Neural cell (in vitro differentiated cells): ENCODE measurements around the gene CHTF8. TPM values are rescaled to one million over a fixed set of nuclear protein-coding genes. Genes with fewer than 3 reads are reported as not detected.

Experiments used
- H2AFZ ChIP-seq: fragments of 200-600, 300-800 bp; sonication (generic), shearing (Covaris generic); 2 replicates; pipeline ENCODE4 v1.6.0; 2014; ENCODE audit warnings: low read depth, mild to moderate bottlenecking, antibody characterized with exemption, low read length, moderate library complexity
- H3F3A ChIP-seq: fragments of 200-600 bp; shearing (Covaris generic); 2 replicates; pipeline ENCODE4 v1.6.1; 2016; ENCODE audit warnings: mild to moderate bottlenecking, moderate library complexity, mixed read lengths, antibody characterized with exemption, low read length; ENCODE audit not compliant: insufficient read depth, poor library complexity, severe bottlenecking
- H3K27ac ChIP-seq: fragments of 200-600, 300-800 bp; sonication (generic), shearing (Covaris generic); 2 replicates; pipeline ENCODE4 v1.5.1; 2014; ENCODE audit warnings: mild to moderate bottlenecking, low read length, moderate library complexity
- H3K27me3 ChIP-seq: fragments of 300-800, 200-600 bp; sonication (generic), shearing (Covaris generic); 2 replicates; pipeline ENCODE4 v1.6.0; 2014; ENCODE audit warnings: mild to moderate bottlenecking, low read depth, low read length, moderate library complexity; ENCODE audit not compliant: insufficient read depth
- H3K36me3 ChIP-seq: fragments of 300-800, 200-600 bp; sonication (generic), shearing (Covaris generic); 2 replicates; pipeline ENCODE4 v1.5.1; 2014; ENCODE audit warnings: mild to moderate bottlenecking, antibody characterized with exemption, low read length, moderate library complexity; ENCODE audit not compliant: insufficient read depth
- H3K4me2 ChIP-seq: fragments of 300-800, 200-600 bp; sonication (generic), shearing (Covaris generic); 2 replicates; pipeline ENCODE4 v1.6.0; 2014; ENCODE audit warnings: mild to moderate bottlenecking, low read length
- H3K4me3 ChIP-seq: fragments of 300-800, 200-600 bp; sonication (generic), shearing (Covaris generic); 2 replicates; pipeline ENCODE4 v1.5.1; 2014; ENCODE audit warnings: mild to moderate bottlenecking, low read length, moderate library complexity
- H3K79me2 ChIP-seq: fragments of 200-600 bp; shearing (Covaris generic); replicated peaks from 2 replicates; pipeline ENCODE4 v1.6.0; 2014; ENCODE audit warnings: mild to moderate bottlenecking, low read length, moderate library complexity; ENCODE audit not compliant: insufficient read depth
- H3K9ac ChIP-seq: fragments of 300-800, 200-600 bp; sonication (generic), shearing (Covaris generic); 2 replicates; pipeline ENCODE4 v1.6.1; 2016; ENCODE audit warnings: mild to moderate bottlenecking, low read length, mixed read lengths
- H3K9me2 ChIP-seq: fragments of 200-600 bp; shearing (Covaris generic); 2 replicates; pipeline ENCODE4 v1.6.1; 2016; ENCODE audit warnings: mild to moderate bottlenecking, low read length, mixed read lengths; ENCODE audit not compliant: insufficient read depth
- H3K9me3 ChIP-seq: fragments of 200-600, 300-800 bp; sonication (generic), shearing (Covaris generic); 2 replicates; pipeline ENCODE4 v1.6.1; 2016; ENCODE audit warnings: mild to moderate bottlenecking, mixed run types, low read length, moderate library complexity, mixed read lengths
- H4K20me1 ChIP-seq: fragments of 200-600 bp; shearing (Covaris generic); 2 replicates; pipeline ENCODE4 v1.6.1; 2016; ENCODE audit warnings: mild to moderate bottlenecking, mixed run types; ENCODE audit not compliant: insufficient read depth
- CTCF ChIP-seq: fragments of 450-650 bp; IDR thresholded peaks from 2 replicates; pipeline ENCODE4 v1.5.1; 2014; ENCODE audit warnings: antibody characterized with exemption, mild to moderate bottlenecking, moderate library complexity; ENCODE audit not compliant: poor library complexity, severe bottlenecking
- EP300 ChIP-seq: fragments of 450-650 bp; conservative IDR thresholded peaks from 2 replicates; pipeline ENCODE4 v1.6.1; 2014; ENCODE audit warnings: antibody characterized with exemption, mild to moderate bottlenecking, moderate library complexity; ENCODE audit not compliant: poor library complexity, severe bottlenecking
- EZH2 ChIP-seq: fragments of 200-600, 300-800 bp; shearing (Covaris generic), sonication (generic); IDR thresholded peaks from 2 replicates; pipeline ENCODE4 v1.6.1; 2014; ENCODE audit warnings: antibody characterized with exemption, low read length, borderline replicate concordance, mild to moderate bottlenecking; ENCODE audit not compliant: insufficient read depth, poor library complexity, severe bottlenecking
- MXI1 ChIP-seq: fragments of 450-650 bp; conservative IDR thresholded peaks from 2 replicates; pipeline ENCODE4 v1.6.1; 2014; ENCODE audit warnings: antibody characterized with exemption, mild to moderate bottlenecking; ENCODE audit not compliant: poor library complexity, severe bottlenecking
- POLR2AphosphoS5 ChIP-seq: IDR thresholded peaks from 2 replicates; pipeline ENCODE4 v1.6.1; 2012
- RAD21 ChIP-seq: fragments of 450-650 bp; conservative IDR thresholded peaks from 2 replicates; pipeline ENCODE4 v1.6.1; 2014; ENCODE audit warnings: antibody characterized with exemption, mild to moderate bottlenecking, moderate library complexity
- REST ChIP-seq: IDR thresholded peaks from 2 replicates; pipeline ENCODE4 v1.6.1; 2012; ENCODE audit warnings: borderline replicate concordance
- SMC3 ChIP-seq: fragments of 450-650 bp; conservative IDR thresholded peaks from 2 replicates; pipeline ENCODE4 v1.6.1; 2014; ENCODE audit warnings: antibody characterized with exemption, mild to moderate bottlenecking, moderate library complexity; ENCODE audit not compliant: poor library complexity
- TAF1 ChIP-seq: IDR thresholded peaks from 2 replicates; pipeline ENCODE4 v1.6.1; 2012; ENCODE audit warnings: low read depth
- polyA plus RNA-seq: library from polyadenylated mRNA; depleted of rRNA; stranded (reverse); fragments of >200 nt; gene quantifications from 2 replicates; pipeline ENCODE4 v1.2.3, GENCODE V29; 2014

CHTF8 gene
- polyA plus RNA-seq, 1 donor from 2014 or later = 109 TPM

- peak overlapping the region; percentile 57 for H2AFZ ChIP-seq
Measured at GRCh38 chr16:69131167-69131838, 1.1 kb downstream of the CHTF8 start.

GRCh38 chr16:69130461-69130860 is 1.9 kb downstream of the CHTF8 start:
- peaks cover 55% of the 10 kb centered on the region for H3K79me2 ChIP-seq
- H3K27me3 ChIP-seq = no peaks in the 10 kb centered on the region
- no peaks in the 10 kb centered on the region for H4K20me1 ChIP-seq
- H3K4me2 ChIP-seq = peak overlapping the region; percentile 41
- no peak overlapping the region for H2AFZ ChIP-seq
- H3K4me3 ChIP-seq = peak overlapping the region; percentile 83
- no peaks in the 10 kb centered on the region for H3K9me2 ChIP-seq
- H3K36me3 ChIP-seq = no peaks in the 10 kb centered on the region
- no peak for TF ChIP-seq RAD21
- TF ChIP-seq CTCF = no peak
- TF ChIP-seq EP300 = no peak
- TF ChIP-seq POLR2AphosphoS5 = no peak
- TF ChIP-seq MXI1 = no peak
- TF ChIP-seq EZH2 = no peak
- TF ChIP-seq TAF1 = no peak
- TF ChIP-seq REST = no peak
- no peak for TF ChIP-seq SMC3
- H3K9me3 ChIP-seq = no peaks in the 10 kb centered on the region
- H3F3A ChIP-seq = no peaks in the 10 kb centered on the region
- no peak overlapping the region for H3K9ac ChIP-seq
- no peak overlapping the region for H3K27ac ChIP-seq

More at GRCh38 chr16:69131167-69131838, 1.1 kb downstream of the CHTF8 start:
- H4K20me1 ChIP-seq = no peaks in the 10 kb centered on the region
- H3K27ac ChIP-seq = peak overlapping the region; percentile 95
- H3K9me2 ChIP-seq = no peaks in the 10 kb centered on the region
- peak overlapping the region; percentile 98 for H3K9ac ChIP-seq
- TF ChIP-seq RAD21 (no peak), POLR2AphosphoS5 (no peak), EZH2 (no peak)
- no peaks in the 10 kb centered on the region for H3K9me3 ChIP-seq
- peak overlapping the region; percentile 83 for H3K4me3 ChIP-seq
- H3K4me2 ChIP-seq = peak overlapping the region; percentile 70
- peaks cover 59% of the 10 kb centered on the region for H3K79me2 ChIP-seq
- H3K36me3 ChIP-seq = no peaks in the 10 kb centered on the region
- no peaks in the 10 kb centered on the region for H3K27me3 ChIP-seq
- no peaks in the 10 kb centered on the region for H3F3A ChIP-seq
